DOHH2 (cell line): ENCODE measurements around the gene S100A3.
"Not testable (repeated sequence)": the region's sequence is repeated elsewhere in the genome, so short reads cannot be mapped to it uniquely, and the experiment has no call there.

ENCODE experiments used
- H3F3A ChIP-seq: fragments of 200-600 bp; sonication (generic), shearing (Covaris generic); 2 replicates; pipeline ENCODE4 v1.6.0; 2016; ENCODE audit warnings: antibody characterized with exemption, mild to moderate bottlenecking; ENCODE audit not compliant: control insufficient read depth, insufficient read depth
- H3K27ac ChIP-seq: fragments of 200-600 bp; sonication (generic); 2 replicates; pipeline ENCODE4 v1.5.1; 2014; ENCODE audit warnings: low read depth, mild to moderate bottlenecking, low read length, moderate library complexity
- H3K27me3 ChIP-seq: fragments of 200-600 bp; sonication (generic); 2 replicates; pipeline ENCODE4 v1.6.1; 2014; ENCODE audit warnings: mild to moderate bottlenecking, low read length, mixed read lengths; ENCODE audit not compliant: control insufficient read depth
- H3K36me3 ChIP-seq: fragments of 200-600 bp; sonication (generic); 2 replicates; pipeline ENCODE4 v1.6.1; 2014; ENCODE audit warnings: mild to moderate bottlenecking, low read length, moderate library complexity, mixed read lengths; ENCODE audit not compliant: control insufficient read depth
- H3K4me1 ChIP-seq: fragments of 200-600 bp; sonication (generic); 2 replicates; pipeline ENCODE4 v1.6.1; 2014; ENCODE audit warnings: mild to moderate bottlenecking, low read length, mixed read lengths; ENCODE audit not compliant: control insufficient read depth
- H3K4me2 ChIP-seq: fragments of 200-600 bp; sonication (generic); 2 replicates; pipeline ENCODE4 v1.6.0; 2014; ENCODE audit warnings: mild to moderate bottlenecking, low read length, moderate library complexity
- H3K4me3 ChIP-seq: fragments of 200-600 bp; sonication (generic); 2 replicates; pipeline ENCODE4 v1.5.1; 2014; ENCODE audit warnings: mild to moderate bottlenecking, low read length, mixed read lengths
- H3K79me2 ChIP-seq: fragments of 200-600 bp; sonication (generic); 2 replicates; pipeline ENCODE4 v1.6.1; 2014; ENCODE audit warnings: mild to moderate bottlenecking, low read length, mixed read lengths; ENCODE audit not compliant: control insufficient read depth
- H3K9me2 ChIP-seq: fragments of 200-600 bp; sonication (generic); replicated peaks from 2 replicates; pipeline ENCODE4 v1.6.1; 2014; ENCODE audit warnings: mild to moderate bottlenecking, low read length, mixed read lengths; ENCODE audit not compliant: control insufficient read depth
- H3K9me3 ChIP-seq: fragments of 200-600 bp; sonication (generic); 2 replicates; pipeline ENCODE4 v1.6.1; 2014; ENCODE audit warnings: antibody characterized with exemption, low read length, mixed read lengths; ENCODE audit not compliant: control insufficient read depth, insufficient read depth
- H4K20me1 ChIP-seq: fragments of 200-600 bp; sonication (generic); 2 replicates; pipeline ENCODE4 v1.6.0; 2014; ENCODE audit warnings: low read depth, mild to moderate bottlenecking, antibody characterized with exemption, low read length, moderate library complexity; ENCODE audit not compliant: control insufficient read depth, insufficient read depth
- EZH2phosphoT487 ChIP-seq: fragments of 200-600 bp; sonication (generic); IDR thresholded peaks from 2 replicates; pipeline ENCODE4 v1.6.1; 2017; ENCODE audit warnings: borderline replicate concordance, mild to moderate bottlenecking, antibody characterized with exemption, low read length, moderate library complexity, mixed read lengths
- TF ChIP-seq, protein P1 (sequence below): fragments of 200-600 bp; sonication (generic); IDR thresholded peaks from one replicate; pipeline ENCODE4 v1.5.1; 2014; ENCODE audit warnings: antibody characterized with exemption, mild to moderate bottlenecking, low read depth, low read length; ENCODE audit not compliant: poor library complexity, severe bottlenecking

S100A3 gene

GRCh38 chr1:153592748-153593147 is 43.7 kb upstream of the S100A3 start:
- Histone ChIP-seq H3K27me3 (no peaks in the 10 kb centered on the region), H3F3A (no peaks in the 10 kb centered on the region), H3K79me2 (no peaks in the 10 kb centered on the region), H3K9me2 (no peaks in the 10 kb centered on the region), H4K20me1 (no peaks in the 10 kb centered on the region), H3K36me3 (no peaks in the 10 kb centered on the region), H3K4me1 (peaks cover 5% of the 10 kb centered on the region), H3K27ac (no peak overlapping the region), H3K4me3 (no peak overlapping the region), H3K4me2 (no peak overlapping the region), H3K9me3 (no peaks in the 10 kb centered on the region)
- TF ChIP-seq, protein P1, sequence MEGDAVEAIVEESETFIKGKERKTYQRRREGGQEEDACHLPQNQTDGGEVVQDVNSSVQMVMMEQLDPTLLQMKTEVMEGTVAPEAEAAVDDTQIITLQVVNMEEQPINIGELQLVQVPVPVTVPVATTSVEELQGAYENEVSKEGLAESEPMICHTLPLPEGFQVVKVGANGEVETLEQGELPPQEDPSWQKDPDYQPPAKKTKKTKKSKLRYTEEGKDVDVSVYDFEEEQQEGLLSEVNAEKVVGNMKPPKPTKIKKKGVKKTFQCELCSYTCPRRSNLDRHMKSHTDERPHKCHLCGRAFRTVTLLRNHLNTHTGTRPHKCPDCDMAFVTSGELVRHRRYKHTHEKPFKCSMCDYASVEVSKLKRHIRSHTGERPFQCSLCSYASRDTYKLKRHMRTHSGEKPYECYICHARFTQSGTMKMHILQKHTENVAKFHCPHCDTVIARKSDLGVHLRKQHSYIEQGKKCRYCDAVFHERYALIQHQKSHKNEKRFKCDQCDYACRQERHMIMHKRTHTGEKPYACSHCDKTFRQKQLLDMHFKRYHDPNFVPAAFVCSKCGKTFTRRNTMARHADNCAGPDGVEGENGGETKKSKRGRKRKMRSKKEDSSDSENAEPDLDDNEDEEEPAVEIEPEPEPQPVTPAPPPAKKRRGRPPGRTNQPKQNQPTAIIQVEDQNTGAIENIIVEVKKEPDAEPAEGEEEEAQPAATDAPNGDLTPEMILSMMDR = no peak
- TF ChIP-seq EZH2phosphoT487 = no peak

DNA sequence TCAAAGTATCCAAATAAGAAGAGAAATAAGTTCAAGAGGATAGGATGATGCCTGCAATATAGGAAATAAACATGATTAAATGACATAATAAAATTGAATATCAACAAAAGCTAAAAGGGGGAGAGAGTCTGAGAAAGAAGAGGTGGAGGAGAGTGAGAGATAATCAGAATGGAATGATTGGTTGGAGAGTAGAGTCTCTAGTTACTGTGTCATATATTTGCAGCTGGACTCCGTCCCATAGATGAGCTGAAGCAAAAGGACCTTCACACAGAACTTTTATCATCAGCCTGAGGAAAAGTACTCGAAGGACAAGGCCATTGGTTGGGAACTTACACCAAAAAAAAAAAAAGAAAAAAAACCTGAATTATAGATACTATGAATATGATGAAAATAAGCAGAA is 39.4 kb upstream of the S100A3 start:
- no peak overlapping the region for H3K4me2 ChIP-seq
- no peaks in the 10 kb centered on the region for H4K20me1 ChIP-seq
- no peaks in the 10 kb centered on the region for H3K36me3 ChIP-seq
- H3K4me1 ChIP-seq = peaks cover 6% of the 10 kb centered on the region
- no peaks in the 10 kb centered on the region for H3K79me2 ChIP-seq
- no peaks in the 10 kb centered on the region for H3F3A ChIP-seq
- H3K9me3 ChIP-seq = no peaks in the 10 kb centered on the region
- TF ChIP-seq, protein P1 = no peak
- no peak for TF ChIP-seq EZH2phosphoT487
- no peak overlapping the region for H3K27ac ChIP-seq
- H3K4me3 ChIP-seq = no peak overlapping the region
- H3K27me3 ChIP-seq = no peaks in the 10 kb centered on the region; the same call in none of the 2 replicates
- no peaks in the 10 kb centered on the region for H3K9me2 ChIP-seq

GRCh38 chr1:153588033-153588432 is 39.0 kb upstream of the S100A3 start:
- not testable (repeated sequence) for H3K9me2 ChIP-seq, H3K4me2 ChIP-seq, H3K36me3 ChIP-seq, H3K27me3 ChIP-seq, H3K27ac ChIP-seq, H3K4me3 ChIP-seq, H3F3A ChIP-seq, H3K9me3 ChIP-seq, H4K20me1 ChIP-seq, H3K79me2 ChIP-seq, H3K4me1 ChIP-seq

- Histone ChIP-seq H3K4me2 (no peak overlapping the region), H3K9me2 (no peaks in the 10 kb centered on the region), H3K79me2 (no peaks in the 10 kb centered on the region), H3K4me3 (no peak overlapping the region), H3K27me3 (no peaks in the 10 kb centered on the region; the same call in none of the 2 replicates), H3K27ac (no peak overlapping the region), H3K9me3 (no peaks in the 10 kb centered on the region), H3F3A (no peaks in the 10 kb centered on the region), H3K4me1 (peaks cover 6% of the 10 kb centered on the region), H4K20me1 (no peaks in the 10 kb centered on the region), H3K36me3 (no peaks in the 10 kb centered on the region)
- TF ChIP-seq, protein P1 = no peak
- TF ChIP-seq EZH2phosphoT487 = no peak
These were observed 38.3 kb upstream of the S100A3 start for GRCh38 chr1:153587314-153587713.
